Measurements from ENCODE around the gene SUGCT. TPM values are rescaled to one million over a fixed set of nuclear protein-coding genes. Genes with fewer than 3 reads are reported as not detected.

Gene SUGCT
- total RNA-seq, 6 donors from 2014 or later = 1.4 to 3.1 (median 1.7) TPM; not detected in 1

- no peak for ATAC-seq (ENCODE audit: low FRiP score in 2 of 2)
- WGBS, 2 donors = 55 to 79% methylated on average over 2 of the region's 2 CpGs
- H3K9me3 ChIP-seq = no peaks in the 10 kb centered on the region
- no peak overlapping the region for H3K27ac ChIP-seq
- DNase-seq = no peak
- H3K27me3 ChIP-seq = no peaks in the 10 kb centered on the region
- H3K4me1 ChIP-seq = no peaks in the 10 kb centered on the region
- TF ChIP-seq POLR2AphosphoS5 (IDR thresholded peaks at IDR 0.05) (no peak), POLR2A (IDR thresholded peaks at IDR 0.05) (no peak)
- TF ChIP-seq, protein P1, sequence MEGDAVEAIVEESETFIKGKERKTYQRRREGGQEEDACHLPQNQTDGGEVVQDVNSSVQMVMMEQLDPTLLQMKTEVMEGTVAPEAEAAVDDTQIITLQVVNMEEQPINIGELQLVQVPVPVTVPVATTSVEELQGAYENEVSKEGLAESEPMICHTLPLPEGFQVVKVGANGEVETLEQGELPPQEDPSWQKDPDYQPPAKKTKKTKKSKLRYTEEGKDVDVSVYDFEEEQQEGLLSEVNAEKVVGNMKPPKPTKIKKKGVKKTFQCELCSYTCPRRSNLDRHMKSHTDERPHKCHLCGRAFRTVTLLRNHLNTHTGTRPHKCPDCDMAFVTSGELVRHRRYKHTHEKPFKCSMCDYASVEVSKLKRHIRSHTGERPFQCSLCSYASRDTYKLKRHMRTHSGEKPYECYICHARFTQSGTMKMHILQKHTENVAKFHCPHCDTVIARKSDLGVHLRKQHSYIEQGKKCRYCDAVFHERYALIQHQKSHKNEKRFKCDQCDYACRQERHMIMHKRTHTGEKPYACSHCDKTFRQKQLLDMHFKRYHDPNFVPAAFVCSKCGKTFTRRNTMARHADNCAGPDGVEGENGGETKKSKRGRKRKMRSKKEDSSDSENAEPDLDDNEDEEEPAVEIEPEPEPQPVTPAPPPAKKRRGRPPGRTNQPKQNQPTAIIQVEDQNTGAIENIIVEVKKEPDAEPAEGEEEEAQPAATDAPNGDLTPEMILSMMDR (IDR thresholded peaks at IDR 0.05) = no peak
- no peaks in the 10 kb centered on the region for H3K36me3 ChIP-seq
- H3K4me3 ChIP-seq = no peak overlapping the region
Observed at GRCh38 chr7:40611095-40611871, 476.5 kb downstream of the SUGCT start.

DNA sequence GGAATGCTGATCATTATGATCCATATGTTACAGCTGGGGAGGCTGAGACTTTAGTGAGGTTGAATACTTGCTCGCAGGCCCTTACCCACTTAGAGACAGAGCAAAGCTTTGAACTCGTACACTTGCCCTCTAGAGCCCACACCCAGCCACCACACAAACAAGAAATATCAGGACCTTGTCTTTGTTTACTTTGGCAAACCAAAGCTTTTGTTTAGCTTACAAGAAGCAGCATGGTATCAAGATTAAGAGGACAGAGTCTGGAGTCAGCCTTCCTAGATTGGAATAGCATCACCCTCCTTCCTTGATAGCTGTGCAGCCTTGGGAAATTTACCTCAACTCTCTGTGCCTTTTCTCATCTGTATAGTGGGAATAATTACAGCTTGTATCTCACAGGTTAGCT, 477.5 kb downstream of the SUGCT start:
- ATAC-seq (ENCODE audit: low FRiP score in 2 of 2) (no peak), DNase-seq (no peak)
- H3K9me3 ChIP-seq = no peaks in the 10 kb centered on the region
- no peak for TF ChIP-seq POLR2A (IDR thresholded peaks at IDR 0.05)
- TF ChIP-seq, protein P1 (IDR thresholded peaks at IDR 0.05) = no peak
- TF ChIP-seq EP300 (IDR thresholded peaks at IDR 0.05) = no peak
- TF ChIP-seq POLR2AphosphoS5 (IDR thresholded peaks at IDR 0.05) = no peak
- H3K4me3 ChIP-seq = no peak overlapping the region
- H3K27ac ChIP-seq = no peak overlapping the region
- 64 to 73% methylated on average over 2 of the region's 2 CpGs for WGBS, 2 donors
- no peaks in the 10 kb centered on the region for H3K36me3 ChIP-seq
- no peaks in the 10 kb centered on the region for H3K4me1 ChIP-seq
- H3K27me3 ChIP-seq = no peaks in the 10 kb centered on the region

DNA sequence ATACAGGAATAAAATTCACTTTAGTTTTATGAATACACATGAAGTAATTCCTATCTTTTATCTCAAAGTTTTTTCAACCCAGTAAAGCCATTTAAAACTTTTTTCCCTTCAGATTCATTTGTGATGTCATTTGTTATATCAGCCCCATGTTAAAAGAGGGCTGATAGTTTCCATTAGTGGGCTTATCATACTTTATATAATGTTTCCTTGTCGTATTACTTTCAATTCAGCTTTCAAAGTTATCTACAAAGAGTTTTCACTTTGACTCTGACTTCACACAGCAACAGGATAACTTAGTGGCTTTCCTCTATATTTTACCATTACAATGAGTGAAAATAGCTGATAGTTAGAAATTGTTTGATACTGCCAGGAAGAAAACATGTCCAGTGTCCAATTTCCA, 484.8 kb downstream of the SUGCT start:
- 59 to 80% methylated on average over 1 of the region's 1 CpG for WGBS, 2 donors
- H3K27me3 ChIP-seq = no peaks in the 10 kb centered on the region

GRCh38 chr7:40621592-40621998, 486.8 kb downstream of the SUGCT start:
- H3K4me1 ChIP-seq = no peaks in the 10 kb centered on the region
- WGBS, 2 donors = 85 to 87% methylated on average over 4 of the region's 4 CpGs
- TF ChIP-seq EP300 (IDR thresholded peaks at IDR 0.05) (no peak), POLR2AphosphoS5 (IDR thresholded peaks at IDR 0.05) (no peak), POLR2A (IDR thresholded peaks at IDR 0.05) (no peak)
- TF ChIP-seq, protein P1 (IDR thresholded peaks at IDR 0.05) = no peak
- no peak for ATAC-seq (ENCODE audit: low FRiP score in 2 of 2)
- no peak overlapping the region for H3K4me3 ChIP-seq
- no peaks in the 10 kb centered on the region for H3K36me3 ChIP-seq
- DNase-seq = no peak
- no peak overlapping the region for H3K27ac ChIP-seq
- H3K9me3 ChIP-seq = no peaks in the 10 kb centered on the region
- no peaks in the 10 kb centered on the region for H3K27me3 ChIP-seq

More for the DNA sequence above, 484.8 kb downstream of the SUGCT start:
- no peak for ATAC-seq (ENCODE audit: low FRiP score in 2 of 2)
- H3K4me1 ChIP-seq = no peaks in the 10 kb centered on the region
- H3K27ac ChIP-seq = no peak overlapping the region
- H3K36me3 ChIP-seq = no peaks in the 10 kb centered on the region
- H3K4me3 ChIP-seq = no peak overlapping the region
- H3K9me3 ChIP-seq = no peaks in the 10 kb centered on the region
- no peak for DNase-seq
- TF ChIP-seq EP300 (IDR thresholded peaks at IDR 0.05) (no peak), POLR2A (IDR thresholded peaks at IDR 0.05) (no peak), POLR2AphosphoS5 (IDR thresholded peaks at IDR 0.05) (no peak)
- TF ChIP-seq, protein P1 (IDR thresholded peaks at IDR 0.05) = no peak
